GM21529 (cell line): ENCODE measurements around the gene ZNF746.

ENCODE experiments used
- ATAC-seq: cut with Tn5 transposase; IDR thresholded peaks from one replicate; pipeline ENCODE4 v1.9.1; 2021; ENCODE audit not compliant: unreplicated experiment

Gene ZNF746

DNA sequence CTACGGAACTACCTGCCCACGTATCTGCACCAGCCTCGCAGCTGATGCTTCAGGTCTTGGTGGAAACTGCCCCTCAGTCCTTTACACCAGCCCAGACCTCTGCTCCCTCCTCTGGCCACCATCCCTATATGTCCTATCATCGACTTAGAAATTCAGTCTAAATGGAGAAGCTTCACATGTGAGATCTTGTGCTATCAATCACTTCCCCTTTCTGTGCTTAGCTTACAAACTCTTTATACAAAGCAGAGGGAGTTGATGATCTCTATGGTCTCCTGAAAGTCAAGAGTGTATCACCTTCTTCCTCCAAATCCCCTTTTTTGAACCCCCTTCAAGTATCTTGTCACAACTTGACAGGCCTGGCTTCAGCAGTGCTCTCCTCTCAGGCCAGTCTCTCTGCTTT is 67.4 kb downstream of the ZNF746 start:
- no peak for ATAC-seq

GRCh38 chr7:149427893-149428292 is 69.7 kb downstream of the ZNF746 start:
- ATAC-seq, result no peak

GRCh38 chr7:149427096-149427680 is 70.4 kb downstream of the ZNF746 start:
- ATAC-seq, result no peak

DNA sequence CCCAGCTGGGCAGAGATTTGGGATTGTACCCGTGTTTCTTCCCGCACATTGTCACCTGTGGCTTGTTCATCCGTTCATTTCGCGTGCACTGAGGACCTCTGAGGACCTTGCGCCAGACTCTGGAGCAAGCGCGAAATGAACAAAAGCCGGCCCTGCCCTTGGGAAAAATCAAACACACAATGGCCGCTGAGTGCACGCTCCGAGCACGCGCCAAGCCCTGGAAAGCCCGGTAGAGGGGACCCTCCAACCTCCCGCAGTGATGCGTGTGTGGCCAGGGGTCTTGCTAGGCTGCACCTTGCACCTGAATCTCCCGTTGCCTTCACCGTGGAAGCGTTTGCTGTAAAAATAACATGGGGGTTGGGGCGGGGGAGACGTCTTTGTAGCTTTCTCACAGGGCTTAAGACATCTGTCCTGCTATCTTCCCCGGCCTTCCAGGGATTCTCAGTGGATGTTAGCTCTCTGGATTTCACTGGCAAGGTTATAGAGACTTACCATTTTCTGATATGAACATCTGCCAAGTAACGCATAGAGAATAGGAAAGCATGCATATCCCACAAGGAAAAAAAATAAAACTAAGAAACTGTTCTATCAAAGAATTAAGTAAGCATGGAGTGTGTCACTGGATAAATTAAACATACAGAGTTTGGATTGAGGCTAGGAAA is 74.0 kb downstream of the ZNF746 start:
- ATAC-seq, result no peak

- no peak for ATAC-seq
These were observed 74.7 kb downstream of the ZNF746 start for GRCh38 chr7:149422914-149423301.
